RCC 7860 (cell line): Measurements from ENCODE around the gene ARMC2.

Source experiments
- DNase-seq: peaks from one replicate; pipeline ENCODE4 v3.0.0-alpha.2; 2015; ENCODE audit warnings: low spot score
- FAIRE-seq: peaks from 2 replicates; lab custom pipeline; 2012; peaks lifted over from hg19 to GRCh38; lab: Jason Lieb, UNC

ARMC2 gene

DNA sequence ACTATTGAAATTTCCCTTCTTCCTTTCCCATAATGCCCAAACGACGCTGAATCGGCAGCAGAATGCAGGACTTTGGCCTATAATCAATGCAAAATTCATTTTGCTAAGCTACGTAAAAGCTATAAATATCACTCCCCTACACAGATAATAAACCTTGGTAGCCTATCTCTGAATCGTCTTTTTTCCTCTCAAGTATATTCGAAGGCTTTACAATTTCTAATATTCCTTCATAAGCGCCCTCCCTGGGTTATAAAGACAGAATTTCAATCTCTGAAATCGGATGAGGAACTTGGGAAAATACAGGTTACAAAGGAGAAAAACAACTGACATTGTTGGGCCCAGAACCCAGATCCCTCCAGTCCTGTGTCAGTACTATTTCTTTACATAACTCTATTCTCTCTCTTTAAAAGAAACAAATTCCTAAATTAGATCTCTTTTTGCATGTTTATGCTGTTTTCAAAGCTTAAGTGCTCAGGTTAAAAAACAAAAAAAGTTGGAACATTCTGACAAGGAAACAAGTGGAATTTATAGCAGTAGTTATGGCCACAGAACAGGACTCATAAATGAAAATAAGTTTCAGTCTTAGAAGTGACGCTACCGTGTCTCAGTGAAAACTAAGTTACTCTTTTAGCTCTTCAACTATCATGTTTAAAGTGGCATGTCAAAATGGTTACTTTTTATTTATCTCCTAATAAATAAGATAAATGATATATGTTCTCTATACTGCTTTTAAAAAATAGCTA is 161.9 kb downstream of the ARMC2 start:
- DNase-seq (no peak), FAIRE-seq (no peak)

DNA sequence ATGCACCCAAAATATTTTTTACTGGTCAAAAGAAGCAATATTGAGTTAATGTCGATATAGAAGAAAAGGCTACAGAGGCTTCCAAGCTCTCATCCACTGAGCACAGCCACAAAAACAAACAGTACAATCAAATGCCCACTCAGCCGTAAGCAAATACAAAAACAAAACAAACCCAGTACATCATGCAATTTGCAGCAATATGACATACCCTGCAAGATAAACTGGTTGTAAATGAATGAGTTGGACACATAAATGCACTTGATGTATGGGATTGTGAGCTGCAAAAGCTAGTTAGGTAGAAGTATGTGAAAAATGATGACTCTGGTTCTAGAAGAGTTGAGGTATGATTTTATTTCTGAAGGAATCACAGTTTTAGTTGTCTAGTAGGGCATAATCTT is 162.5 kb downstream of the ARMC2 start:
- no peak for FAIRE-seq
- DNase-seq = no peak

DNA sequence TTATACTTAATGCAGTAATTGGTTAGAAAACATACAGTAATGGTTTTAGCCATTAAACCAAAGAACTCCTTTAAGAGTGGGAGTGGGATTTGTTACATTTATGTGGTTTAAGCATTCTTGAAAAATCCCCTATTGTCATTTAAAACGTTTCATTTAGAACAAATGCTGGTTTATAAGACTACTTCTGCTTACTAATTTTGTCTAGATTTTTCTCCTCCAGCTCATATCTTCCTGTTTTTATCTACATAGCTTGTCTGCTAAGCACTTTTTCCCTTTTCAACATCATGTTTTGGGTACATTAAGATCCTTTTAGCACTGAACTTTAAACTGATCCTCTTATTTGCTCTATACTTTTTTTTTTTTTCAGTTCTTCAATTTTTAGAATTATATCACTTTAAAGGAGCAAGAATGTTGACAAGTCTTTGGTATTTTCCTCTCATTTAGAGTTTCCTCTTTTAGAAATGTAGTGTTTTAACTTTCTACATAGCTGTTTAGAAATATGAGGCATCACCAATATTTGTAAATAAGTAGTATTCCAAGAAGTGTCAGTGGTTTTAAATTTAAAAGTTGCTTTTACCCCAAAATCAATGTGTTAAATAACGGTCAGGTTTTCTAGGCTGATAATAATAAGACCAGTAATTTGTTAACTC is 165.6 kb downstream of the ARMC2 start:
- no peak for DNase-seq
- FAIRE-seq = no peak

DNA sequence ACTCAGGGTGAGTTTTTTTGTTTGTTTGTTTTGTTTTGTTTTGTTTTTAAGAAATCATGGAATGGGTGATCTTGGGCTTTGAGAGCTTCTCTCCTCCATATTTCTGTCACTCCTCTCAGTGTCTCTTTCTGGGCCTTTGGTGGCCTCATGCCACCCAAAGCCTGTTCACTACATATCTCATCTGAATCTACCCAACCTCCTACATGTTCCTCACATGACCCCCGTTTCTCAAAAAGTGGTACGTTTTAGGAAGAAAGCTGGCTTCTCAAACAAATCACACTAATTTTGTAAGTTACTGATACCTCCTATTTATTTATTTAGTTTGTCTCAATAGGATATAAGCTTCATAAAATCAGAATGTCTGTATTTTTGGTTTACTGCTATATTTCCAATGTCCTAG is 166.4 kb downstream of the ARMC2 start:
- DNase-seq (no peak), FAIRE-seq (no peak)

DNA sequence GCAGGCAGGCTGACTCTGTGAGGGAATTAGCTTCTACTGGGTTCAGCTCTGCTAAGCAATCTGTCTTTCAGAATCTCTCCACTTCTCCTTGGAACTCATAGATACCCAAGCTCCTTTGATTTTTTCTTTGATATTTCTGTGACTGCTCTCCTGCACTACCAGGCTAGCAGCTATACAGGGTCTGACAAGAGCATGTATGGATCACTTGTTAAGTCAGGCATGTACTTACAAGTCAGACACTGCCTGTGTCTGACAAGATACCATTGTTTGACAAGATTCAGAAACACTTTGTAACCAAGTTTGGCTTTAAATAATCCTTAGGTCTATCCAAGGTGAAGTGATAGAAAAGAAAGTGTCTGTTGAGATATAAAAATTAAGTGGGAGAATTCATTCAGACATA is 167.0 kb downstream of the ARMC2 start:
- FAIRE-seq = no peak
- DNase-seq = no peak

DNA sequence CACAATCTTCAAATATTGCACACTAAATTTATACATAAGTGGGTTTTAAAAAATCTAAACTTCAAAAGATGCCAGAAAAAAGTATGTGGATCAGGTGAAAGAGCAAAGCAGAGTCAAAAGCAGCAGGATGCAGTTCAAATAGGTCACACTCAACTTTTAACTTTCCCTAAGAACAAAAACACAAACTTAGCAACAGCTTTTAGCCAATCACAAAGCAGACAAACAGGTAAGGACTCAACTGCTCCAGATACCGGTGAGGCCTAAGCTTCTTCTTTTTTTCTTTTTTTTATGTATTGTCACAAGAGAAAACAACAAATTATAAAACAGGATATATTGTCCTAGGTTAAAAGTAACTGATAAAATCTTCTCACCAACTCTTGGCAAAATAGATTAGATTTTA is 171.7 kb downstream of the ARMC2 start:
- FAIRE-seq (no peak), DNase-seq (no peak)

DNA sequence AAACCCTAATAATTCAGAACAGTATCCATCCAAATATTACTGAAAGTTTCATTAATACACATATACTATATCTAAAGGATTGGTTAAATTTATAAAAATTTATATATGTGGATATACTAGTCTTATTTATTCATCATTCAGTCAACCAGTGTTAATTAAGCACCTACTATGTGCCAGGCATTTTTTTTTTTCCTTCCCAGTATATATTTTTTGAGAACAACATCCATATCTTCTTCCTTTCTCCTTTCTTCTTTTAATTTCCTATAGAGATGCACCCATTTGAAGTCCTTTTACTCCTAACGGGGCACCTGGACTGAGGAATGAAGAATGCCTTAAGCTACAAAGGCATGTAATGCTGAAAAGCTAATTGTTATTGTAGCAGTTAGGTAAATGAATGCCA is 173.6 kb downstream of the ARMC2 start:
- no peak for DNase-seq
- FAIRE-seq = no peak

DNA sequence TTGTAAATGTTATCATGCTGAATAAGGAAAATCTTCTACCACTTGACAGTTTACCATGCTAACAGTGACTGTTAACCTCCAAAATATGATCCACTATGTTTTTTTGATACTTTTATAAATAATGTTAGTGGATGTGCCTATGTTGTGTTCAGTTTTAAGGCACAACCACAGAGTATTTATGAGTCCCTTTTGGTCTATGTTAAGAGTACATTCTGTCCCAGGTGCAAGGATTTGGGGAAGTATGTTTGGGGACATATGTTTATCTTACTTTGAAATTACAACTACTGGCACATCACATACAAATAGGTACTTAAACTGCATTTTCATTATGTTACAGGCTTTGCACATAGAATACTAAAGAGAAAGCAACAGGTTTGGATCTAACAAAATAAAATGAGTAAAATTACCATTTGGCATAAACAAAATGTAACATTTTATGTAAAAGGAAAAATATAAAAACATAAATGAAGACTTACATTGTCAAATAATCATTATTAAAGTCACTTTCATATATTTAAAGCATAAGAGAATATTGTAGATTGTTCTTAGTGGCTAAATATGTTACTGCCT is 175.2 kb downstream of the ARMC2 start:
- DNase-seq (no peak), FAIRE-seq (no peak)
